HG03439 (cell line): ENCODE data around the gene ZNF276.
"Not testable (repeated sequence)": the region's sequence is repeated elsewhere in the genome, so short reads cannot be mapped to it uniquely, and the experiment has no call there.

Source experiments
- ATAC-seq: cut with Tn5 transposase; IDR thresholded peaks from one replicate; pipeline ENCODE4 v1.9.1; 2021; ENCODE audit warnings: mild to moderate bottlenecking, moderate library complexity; ENCODE audit not compliant: unreplicated experiment

ZNF276 gene

DNA sequence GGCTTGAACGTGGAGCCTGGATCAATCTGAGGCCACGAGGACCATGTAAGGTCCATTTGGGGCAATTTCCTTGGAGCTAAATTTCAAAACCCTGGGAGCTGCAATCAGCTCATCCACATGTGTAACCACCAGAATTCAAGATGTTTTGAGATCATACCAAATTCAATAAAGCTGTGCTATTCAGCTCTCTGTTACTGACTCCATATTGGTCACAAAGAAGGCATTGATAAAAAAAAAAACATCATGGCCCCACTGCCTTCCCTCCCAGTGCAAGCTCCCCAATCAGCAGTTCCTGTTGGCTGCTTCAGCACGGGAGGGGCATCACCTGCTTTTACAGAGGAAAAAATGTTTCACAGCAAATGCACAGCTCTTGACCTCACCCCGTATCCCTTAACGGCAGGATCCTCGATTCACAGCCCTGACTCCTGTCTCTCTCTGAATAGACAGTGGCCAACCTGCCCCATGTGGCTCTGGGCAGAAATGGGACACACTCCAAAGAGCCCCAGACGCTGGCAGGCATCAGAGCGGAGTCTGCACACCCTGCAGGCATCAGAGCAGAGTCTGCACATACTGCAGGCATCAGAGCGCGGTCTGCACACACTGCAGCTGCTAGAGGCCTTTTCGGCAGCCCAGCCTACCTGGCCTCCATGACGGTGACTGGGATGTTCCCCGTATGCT is 58.0 kb downstream of the ZNF276 start:
- no peak for ATAC-seq

DNA sequence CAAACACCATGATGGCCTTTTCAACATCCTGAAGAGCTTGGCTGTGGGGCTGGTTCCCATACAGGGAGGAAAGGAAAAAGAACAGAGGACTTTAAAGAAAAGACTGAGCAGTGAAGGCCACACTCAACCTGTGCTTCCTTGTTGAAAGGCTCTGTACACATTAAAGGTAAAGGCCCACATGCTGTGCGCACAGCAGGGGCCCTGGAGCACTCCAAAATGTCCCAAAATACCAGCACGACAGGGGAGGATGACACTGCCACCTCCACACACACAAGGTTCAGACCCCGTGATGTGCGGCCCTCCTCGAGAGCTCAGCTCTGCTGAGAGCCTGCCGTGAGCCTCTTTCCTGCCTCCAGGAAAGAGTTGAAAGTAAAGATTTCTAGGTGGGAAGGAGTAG is 58.6 kb downstream of the ZNF276 start:
- no peak for ATAC-seq

DNA sequence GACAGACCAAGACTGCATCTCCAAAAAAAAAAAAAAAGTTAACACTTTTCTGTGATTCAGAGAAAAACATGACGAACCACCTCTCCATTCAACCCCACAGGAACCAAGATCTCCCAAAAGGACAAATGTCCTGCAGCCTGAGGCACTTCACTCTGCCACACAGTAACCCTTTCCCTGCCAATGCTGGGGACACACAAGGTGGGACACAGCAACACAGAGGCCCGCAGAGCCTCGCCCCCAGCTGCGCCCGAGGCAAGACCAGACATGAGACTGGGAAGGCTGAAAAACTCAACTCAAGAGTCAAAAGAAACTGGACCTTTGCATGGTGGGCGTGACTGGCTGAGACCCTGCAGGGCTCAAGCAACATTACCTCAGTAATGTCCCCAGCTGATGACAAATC is 61.2 kb downstream of the ZNF276 start:
- ATAC-seq, result no peak

DNA sequence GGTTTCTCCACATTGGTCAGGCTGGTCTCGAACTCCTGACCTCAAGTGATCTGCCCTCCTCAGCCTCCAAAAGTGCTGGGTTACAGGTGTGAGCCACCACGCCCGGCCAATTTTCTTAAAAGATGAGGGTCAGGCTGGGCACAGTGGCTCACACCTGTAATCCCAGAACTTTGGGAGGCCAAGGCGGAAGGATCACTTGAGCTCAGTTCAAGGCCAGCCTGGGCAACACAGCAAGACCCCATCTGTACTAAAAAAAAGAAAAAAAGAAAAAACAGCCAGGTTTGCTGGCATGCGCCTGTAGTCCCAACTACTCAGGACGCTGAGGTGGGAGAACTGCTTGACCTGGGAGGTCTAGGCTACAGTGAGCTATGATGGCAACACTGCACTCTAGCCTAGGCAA is 62.6 kb downstream of the ZNF276 start:
- ATAC-seq, result not testable (repeated sequence)

DNA sequence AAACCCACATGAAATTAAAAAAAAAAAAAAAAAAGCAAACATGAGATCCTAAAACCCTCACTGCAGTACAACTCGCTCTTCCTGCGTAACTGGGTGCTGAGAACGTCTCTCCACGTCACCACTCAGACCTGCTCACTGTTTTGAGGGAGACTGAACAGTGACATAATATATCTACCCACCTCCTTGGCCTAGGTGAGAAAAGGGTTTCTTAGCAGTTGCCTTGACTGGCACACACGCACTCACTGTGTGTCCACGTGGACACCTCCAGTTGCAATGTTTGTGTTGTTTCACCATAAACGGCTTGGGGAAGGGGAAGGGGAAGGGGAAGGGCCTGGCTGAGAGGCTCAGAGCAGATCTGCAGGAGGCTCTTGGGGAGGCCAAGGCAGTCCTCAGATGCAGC is 63.1 kb downstream of the ZNF276 start:
- ATAC-seq, result no peak

DNA sequence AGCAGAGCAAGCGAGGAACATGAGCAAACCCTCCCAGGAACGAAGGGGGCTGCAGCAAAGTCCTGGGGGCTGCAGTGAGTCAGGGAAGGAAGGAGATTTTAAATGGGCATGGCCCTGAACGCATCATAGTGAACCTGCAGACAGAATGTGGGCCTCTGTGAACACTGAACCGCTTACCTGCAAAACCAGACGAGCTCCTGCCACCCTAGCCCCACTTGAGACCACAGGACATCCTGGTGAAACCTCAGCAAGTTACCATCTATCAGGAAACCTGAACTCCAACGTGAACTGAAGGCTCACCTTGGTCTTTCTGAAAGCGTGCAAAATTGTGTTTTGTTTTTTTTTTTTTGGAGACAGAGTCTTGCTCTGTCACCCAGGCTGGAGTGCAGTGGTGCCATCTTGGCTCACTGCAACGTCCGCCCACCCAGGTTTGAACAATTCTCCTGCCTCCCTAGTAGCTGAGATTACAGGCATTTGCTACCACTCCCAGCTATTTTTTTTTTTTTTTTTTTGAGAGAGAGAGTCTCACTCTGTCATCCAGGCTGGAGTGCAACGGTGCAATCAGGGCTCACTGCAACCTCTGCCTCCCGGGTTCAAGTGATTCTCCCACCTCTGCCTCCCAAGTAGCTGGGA is 64.3 kb downstream of the ZNF276 start:
- ATAC-seq, result no peak

DNA sequence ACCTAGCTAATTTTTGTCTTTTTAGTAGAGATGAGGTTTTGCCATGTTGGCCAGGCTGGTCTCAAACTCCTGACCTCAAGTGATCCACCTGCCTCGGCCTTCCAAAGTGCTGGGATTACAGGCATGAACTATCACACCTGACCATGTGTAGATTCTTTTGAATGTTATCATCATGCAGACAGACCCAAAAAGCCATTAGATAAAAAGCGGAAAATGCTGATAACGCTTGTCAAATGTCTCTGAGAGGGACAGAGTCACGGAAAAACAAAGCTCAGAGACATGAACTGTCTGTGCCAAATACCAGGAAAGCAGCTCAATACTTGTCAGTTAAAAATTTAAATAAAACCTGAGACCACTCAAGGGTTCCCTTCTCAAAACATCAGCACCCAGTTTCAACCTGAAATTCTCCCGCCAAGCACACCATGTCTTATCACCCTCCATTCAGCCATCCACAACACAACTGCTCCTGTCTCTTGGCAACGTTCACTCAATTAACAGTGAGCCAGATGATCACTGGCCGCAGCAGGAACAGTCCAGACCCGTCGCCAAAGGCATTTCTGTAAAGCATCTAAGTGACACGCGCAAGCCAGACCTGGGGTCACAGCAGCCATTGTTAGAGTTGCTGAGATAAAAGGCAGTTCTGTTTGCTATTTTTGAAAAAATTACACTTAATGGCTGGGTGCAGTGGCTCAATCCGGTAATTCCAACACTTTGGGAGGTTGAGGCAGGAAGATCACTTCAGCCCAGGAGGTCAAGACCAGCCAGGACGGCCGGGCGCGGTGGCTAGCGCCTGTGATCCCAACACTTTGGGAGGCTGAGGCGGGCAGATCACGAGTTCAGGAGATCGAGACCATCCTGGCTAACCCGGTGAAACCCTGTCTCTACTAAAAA is 65.4 kb downstream of the ZNF276 start:
- ATAC-seq, result no peak

DNA sequence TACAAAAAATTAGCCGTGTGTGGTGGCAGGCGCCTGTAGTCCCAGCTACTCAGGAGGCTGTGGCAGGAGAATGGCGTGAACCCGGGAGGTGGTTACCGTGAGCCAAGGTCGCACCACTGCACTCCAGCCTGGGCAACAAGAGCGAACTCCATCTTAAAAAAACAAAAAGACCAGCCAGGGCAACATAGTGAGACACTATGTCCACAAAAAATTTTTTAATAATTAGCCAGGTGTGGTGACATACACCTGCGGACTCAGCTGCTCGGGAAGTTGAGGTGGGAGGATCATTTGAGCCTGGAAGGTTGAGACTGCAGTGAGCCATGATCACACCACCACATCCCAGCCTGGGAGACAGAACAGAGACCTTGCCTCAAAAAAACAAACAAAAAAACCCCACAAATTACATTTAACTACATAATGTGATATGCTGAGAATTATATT is 66.0 kb downstream of the ZNF276 start:
- ATAC-seq, result no peak
